Heart left ventricle (tissue), 13 donors: Measurements from ENCODE around the gene XRCC3.

Experiments
- POLR2A ChIP-seq, 2 donors: fragments of 450-650 bp; IDR thresholded peaks; one replicate each; pipeline ENCODE4 v1.6.1; 2017; ENCODE audit warnings: antibody characterized with exemption in 2 of 2, mild to moderate bottlenecking in 2 of 2, moderate library complexity in 2 of 2
- TF ChIP-seq, protein P1 (sequence below), 12 donors: fragments of 200-600 bp; sonication (generic) in 4 of 12; IDR thresholded peaks; one replicate each; pipeline versions ENCODE4 v1.5.0 to v1.8.0; 2018 to 2022; ENCODE audit warnings: antibody characterized with exemption in 12 of 12, mild to moderate bottlenecking in 5 of 12
- donor health status: ischemic (EF 13 %, LVEDD 7.1; RV severe dilation, severe dysfunction).
- donor health status: DM: no; HTN: yes; CAD: no.
- donor health status: DM: no; HTN: no; CAD: no.
- donor health status: ischemic (EF 25% LVEDD 6.9; RV normal size, moderate dysfunction).
- donor health status: ischemic (EF 25% LVEDD 5.7; RV mildly dilated, moderate dysfunction).
- donor health status: ischemic (EF 35%, LVEDD 5.7; RV mildly dilated, moderate dysfunction).
- donor health status: nonischemic (EF 11% LVEDD 7.7; RV severe dilation, severe dysfunction).
- donor health status: DM: yes; HTN: yes; CAD: no.
- donor health status: PGD.
- donor health status: ischemic (EF 29% LVEDD 5.4; RV normal size, mild dysfunction).
- donor health status: nonischemic (EF 23%, LVEDD 6.1; RV moderate dilation, normal function).

- TF ChIP-seq, protein P1, sequence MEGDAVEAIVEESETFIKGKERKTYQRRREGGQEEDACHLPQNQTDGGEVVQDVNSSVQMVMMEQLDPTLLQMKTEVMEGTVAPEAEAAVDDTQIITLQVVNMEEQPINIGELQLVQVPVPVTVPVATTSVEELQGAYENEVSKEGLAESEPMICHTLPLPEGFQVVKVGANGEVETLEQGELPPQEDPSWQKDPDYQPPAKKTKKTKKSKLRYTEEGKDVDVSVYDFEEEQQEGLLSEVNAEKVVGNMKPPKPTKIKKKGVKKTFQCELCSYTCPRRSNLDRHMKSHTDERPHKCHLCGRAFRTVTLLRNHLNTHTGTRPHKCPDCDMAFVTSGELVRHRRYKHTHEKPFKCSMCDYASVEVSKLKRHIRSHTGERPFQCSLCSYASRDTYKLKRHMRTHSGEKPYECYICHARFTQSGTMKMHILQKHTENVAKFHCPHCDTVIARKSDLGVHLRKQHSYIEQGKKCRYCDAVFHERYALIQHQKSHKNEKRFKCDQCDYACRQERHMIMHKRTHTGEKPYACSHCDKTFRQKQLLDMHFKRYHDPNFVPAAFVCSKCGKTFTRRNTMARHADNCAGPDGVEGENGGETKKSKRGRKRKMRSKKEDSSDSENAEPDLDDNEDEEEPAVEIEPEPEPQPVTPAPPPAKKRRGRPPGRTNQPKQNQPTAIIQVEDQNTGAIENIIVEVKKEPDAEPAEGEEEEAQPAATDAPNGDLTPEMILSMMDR (IDR thresholded peaks at IDR 0.05): no peak
- no peak for TF ChIP-seq POLR2A (IDR thresholded peaks at IDR 0.05)
These were observed 19.2 kb downstream of the XRCC3 start for GRCh38 chr14:103696070-103696402.
